Muscle layer of colon (tissue), 2 donors: Measurements from ENCODE around the gene CHRNA5.

Experiments
- H3K27ac ChIP-seq: one replicate; pipeline ENCODE4 v1.7.0; 2013; ENCODE audit warnings: low read depth, mild to moderate bottlenecking, low read length, moderate library complexity
- H3K27me3 ChIP-seq, 2 donors: one replicate each; pipeline ENCODE4 v1.7.0; 2013; ENCODE audit warnings: low read length in 2 of 2, mild to moderate bottlenecking in 2 of 2; ENCODE audit not compliant: insufficient read depth in 2 of 2, control insufficient read depth in 1 of 2
- H3K36me3 ChIP-seq: one replicate; pipeline ENCODE4 v1.7.0; 2013; ENCODE audit warnings: mild to moderate bottlenecking, low read length; ENCODE audit not compliant: insufficient read depth
- H3K4me1 ChIP-seq: one replicate; pipeline ENCODE4 v1.7.0; 2013; ENCODE audit warnings: mild to moderate bottlenecking, low read length; ENCODE audit not compliant: insufficient read depth
- H3K4me3 ChIP-seq, 2 donors: one replicate each; pipeline ENCODE4 v1.7.0; 2013; ENCODE audit warnings: low read length in 2 of 2, low read depth in 1 of 2, mild to moderate bottlenecking in 1 of 2, moderate library complexity in 1 of 2
- H3K9ac ChIP-seq: one replicate; pipeline ENCODE4 v1.7.0; 2013; ENCODE audit warnings: low read length
- H3K9me3 ChIP-seq: one replicate; pipeline ENCODE4 v1.7.0; 2013; ENCODE audit warnings: mild to moderate bottlenecking, low read length
- donor health status: abdominal sarcoma.
- donor health status: Adenocarcinoma of cecum.

CHRNA5 gene

GRCh38 chr15:78620527-78621421, 55.5 kb downstream of the CHRNA5 start, which contains the start of gene CHRNA3:
Gene CHRNA3, minus strand, starts transcription at chr15:78620996. Its CDS starts 202 bp downstream, at chr15:78620794.
- Histone ChIP-seq H3K9ac (no peak within 1 kb of the TSS), H3K36me3 (no peaks in the 10 kb centered on the region), H3K9me3 (no peaks in the 10 kb centered on the region), H3K27ac (peak within 1 kb of the TSS; percentile 46), H3K4me3 (peak within 1 kb of the TSS; percentile 32 to 62), H3K27me3 (peaks cover 4 to 18% of the 10 kb centered on the region in 2 donors), H3K4me1 (peaks cover 20% of the 10 kb centered on the region)

GRCh38 chr15:78621810-78622402, 56.6 kb downstream of the CHRNA5 start:
- Histone ChIP-seq H3K27ac (no peak overlapping the region), H3K27me3 (peaks cover 4 to 18% of the 10 kb centered on the region in 2 donors), H3K4me3 (no peak overlapping the region), H3K9ac (no peak overlapping the region), H3K36me3 (no peaks in the 10 kb centered on the region), H3K9me3 (no peaks in the 10 kb centered on the region), H3K4me1 (peaks cover 20% of the 10 kb centered on the region)

- Histone ChIP-seq H3K27ac (no peak overlapping the region), H3K27me3 (peaks cover 3 to 17% of the 10 kb centered on the region in 2 donors), H3K9me3 (no peaks in the 10 kb centered on the region), H3K4me1 (peaks cover 10% of the 10 kb centered on the region), H3K4me3 (no peak overlapping the region), H3K36me3 (no peaks in the 10 kb centered on the region), H3K9ac (no peak overlapping the region)
Observed at GRCh38 chr15:78623786-78624497, 58.6 kb downstream of the CHRNA5 start.

GRCh38 chr15:78624651-78625590, 59.6 kb downstream of the CHRNA5 start:
- Histone ChIP-seq H3K9ac (no peak overlapping the region), H3K4me1 (no peaks in the 10 kb centered on the region), H3K4me3 (no peak overlapping the region), H3K27ac (no peak overlapping the region), H3K27me3 (peaks cover 0 to 7% of the 10 kb centered on the region in 2 donors), H3K36me3 (no peaks in the 10 kb centered on the region), H3K9me3 (no peaks in the 10 kb centered on the region)

- Histone ChIP-seq H3K9me3 (no peaks in the 10 kb centered on the region), H3K9ac (no peak overlapping the region), H3K4me1 (no peaks in the 10 kb centered on the region), H3K36me3 (no peaks in the 10 kb centered on the region), H3K27ac (no peak overlapping the region), H3K27me3 (no peaks in the 10 kb centered on the region), H3K4me3 (no peak overlapping the region)
Observed at GRCh38 chr15:78625606-78626280, 60.4 kb downstream of the CHRNA5 start.

GRCh38 chr15:78626381-78626995, 61.2 kb downstream of the CHRNA5 start:
- H3K36me3 ChIP-seq, result no peaks in the 10 kb centered on the region
- H3K4me1 ChIP-seq, result no peaks in the 10 kb centered on the region
- no peak overlapping the region for H3K27ac ChIP-seq
- H3K27me3 ChIP-seq, result no peaks in the 10 kb centered on the region
- H3K4me3 ChIP-seq, result no peak overlapping the region
- H3K9ac ChIP-seq, result no peak overlapping the region
- H3K9me3 ChIP-seq, result no peaks in the 10 kb centered on the region

GRCh38 chr15:78627348-78627747, 62.0 kb downstream of the CHRNA5 start:
- H3K27ac ChIP-seq, result no peak overlapping the region
- H3K4me1 ChIP-seq, result no peaks in the 10 kb centered on the region

GRCh38 chr15:78628227-78628626, 62.9 kb downstream of the CHRNA5 start:
- H3K27me3 ChIP-seq, result no peaks in the 10 kb centered on the region
- no peak overlapping the region for H3K4me3 ChIP-seq
- H3K27ac ChIP-seq, result no peak overlapping the region

More at GRCh38 chr15:78627348-78627747, 62.0 kb downstream of the CHRNA5 start:
- Histone ChIP-seq H3K27me3 (no peaks in the 10 kb centered on the region), H3K9ac (no peak overlapping the region), H3K36me3 (no peaks in the 10 kb centered on the region), H3K9me3 (no peaks in the 10 kb centered on the region), H3K4me3 (no peak overlapping the region)

GRCh38 chr15:78629031-78629715, 63.9 kb downstream of the CHRNA5 start:
- no peaks in the 10 kb centered on the region for H3K27me3 ChIP-seq
- no peak overlapping the region for H3K27ac ChIP-seq
- peaks cover 8% of the 10 kb centered on the region for H3K9me3 ChIP-seq
- no peaks in the 10 kb centered on the region for H3K4me1 ChIP-seq
- H3K9ac ChIP-seq, result no peak overlapping the region
- H3K36me3 ChIP-seq, result no peaks in the 10 kb centered on the region
- H3K4me3 ChIP-seq, result no peak overlapping the region

More at GRCh38 chr15:78628227-78628626, 62.9 kb downstream of the CHRNA5 start:
- H3K36me3 ChIP-seq, result no peaks in the 10 kb centered on the region
- no peak overlapping the region for H3K9ac ChIP-seq
- no peaks in the 10 kb centered on the region for H3K4me1 ChIP-seq
- peaks cover 2% of the 10 kb centered on the region for H3K9me3 ChIP-seq

- H3K9me3 ChIP-seq, result peaks cover 8% of the 10 kb centered on the region
- H3K36me3 ChIP-seq, result no peaks in the 10 kb centered on the region
Observed at GRCh38 chr15:78629716-78630065, 64.4 kb downstream of the CHRNA5 start.

More at GRCh38 chr15:78629716-78630065, 64.4 kb downstream of the CHRNA5 start:
- no peak overlapping the region for H3K27ac ChIP-seq
- no peaks in the 10 kb centered on the region for H3K27me3 ChIP-seq
- no peak overlapping the region for H3K9ac ChIP-seq
- H3K4me3 ChIP-seq, result no peak overlapping the region
- no peaks in the 10 kb centered on the region for H3K4me1 ChIP-seq
